A549 treated with AZD9567 at 1 μM for 4 hours (cell line): ENCODE results near the gene MVD. TPM values are rescaled to one million over a fixed set of nuclear protein-coding genes. Genes with fewer than 3 reads are reported as not detected.

Experiments
- total RNA-seq: library from RNA; stranded (reverse); fragments of 200-300 nt; extraction: Qiagen RNA extraction; gene quantifications from 5 replicates; pipeline ENCODE4 v1.2.3, GENCODE V29; 2022; ENCODE audit not compliant: insufficient read depth

MVD gene, protein sequence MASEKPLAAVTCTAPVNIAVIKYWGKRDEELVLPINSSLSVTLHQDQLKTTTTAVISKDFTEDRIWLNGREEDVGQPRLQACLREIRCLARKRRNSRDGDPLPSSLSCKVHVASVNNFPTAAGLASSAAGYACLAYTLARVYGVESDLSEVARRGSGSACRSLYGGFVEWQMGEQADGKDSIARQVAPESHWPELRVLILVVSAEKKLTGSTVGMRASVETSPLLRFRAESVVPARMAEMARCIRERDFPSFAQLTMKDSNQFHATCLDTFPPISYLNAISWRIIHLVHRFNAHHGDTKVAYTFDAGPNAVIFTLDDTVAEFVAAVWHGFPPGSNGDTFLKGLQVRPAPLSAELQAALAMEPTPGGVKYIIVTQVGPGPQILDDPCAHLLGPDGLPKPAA
- total RNA-seq, result 17.0 to 26.1 TPM (median 25.4 TPM) in 5 replicates

DNA sequence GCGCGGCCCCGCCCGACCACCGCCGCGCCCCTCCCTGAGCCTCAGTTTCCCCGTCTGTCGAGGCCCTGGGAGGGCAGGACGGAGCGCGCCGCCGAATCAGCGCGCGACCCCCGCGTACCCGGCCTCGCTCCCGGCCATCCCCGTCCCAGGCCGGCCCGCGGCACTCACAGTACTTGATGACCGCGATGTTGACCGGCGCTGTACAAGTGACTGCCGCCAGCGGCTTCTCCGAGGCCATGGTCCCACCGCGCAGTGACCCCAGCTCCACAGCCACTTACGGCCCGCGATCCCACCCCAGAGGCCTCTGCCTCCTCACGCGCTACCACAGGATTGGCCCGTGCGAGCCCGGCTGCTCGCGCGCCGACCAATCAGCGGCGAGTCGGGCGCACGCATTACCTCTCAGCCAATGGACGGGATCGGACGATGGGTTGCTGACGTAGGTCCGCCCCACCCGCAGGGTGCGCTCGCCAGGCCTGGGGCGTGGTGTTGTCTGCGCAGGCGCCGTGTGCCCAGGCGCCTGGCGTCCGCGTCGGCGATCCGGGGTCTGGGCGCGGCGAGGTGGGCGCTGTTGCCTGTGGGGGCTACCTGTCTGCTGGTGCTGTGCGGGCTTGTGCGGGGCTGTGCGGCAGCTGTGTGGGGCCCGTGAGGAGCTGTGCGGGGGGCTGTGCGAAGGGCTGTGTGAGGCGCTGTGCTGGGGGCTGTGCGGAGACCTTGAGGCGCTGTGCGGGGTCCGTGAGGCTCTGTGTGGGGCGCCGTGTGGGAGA lies at the start of gene MVD:
MVD (minus strand) TSS at position 249 of the 764 bp plus-strand sequence; CDS start at position 238, 11 bp downstream.

DNA sequence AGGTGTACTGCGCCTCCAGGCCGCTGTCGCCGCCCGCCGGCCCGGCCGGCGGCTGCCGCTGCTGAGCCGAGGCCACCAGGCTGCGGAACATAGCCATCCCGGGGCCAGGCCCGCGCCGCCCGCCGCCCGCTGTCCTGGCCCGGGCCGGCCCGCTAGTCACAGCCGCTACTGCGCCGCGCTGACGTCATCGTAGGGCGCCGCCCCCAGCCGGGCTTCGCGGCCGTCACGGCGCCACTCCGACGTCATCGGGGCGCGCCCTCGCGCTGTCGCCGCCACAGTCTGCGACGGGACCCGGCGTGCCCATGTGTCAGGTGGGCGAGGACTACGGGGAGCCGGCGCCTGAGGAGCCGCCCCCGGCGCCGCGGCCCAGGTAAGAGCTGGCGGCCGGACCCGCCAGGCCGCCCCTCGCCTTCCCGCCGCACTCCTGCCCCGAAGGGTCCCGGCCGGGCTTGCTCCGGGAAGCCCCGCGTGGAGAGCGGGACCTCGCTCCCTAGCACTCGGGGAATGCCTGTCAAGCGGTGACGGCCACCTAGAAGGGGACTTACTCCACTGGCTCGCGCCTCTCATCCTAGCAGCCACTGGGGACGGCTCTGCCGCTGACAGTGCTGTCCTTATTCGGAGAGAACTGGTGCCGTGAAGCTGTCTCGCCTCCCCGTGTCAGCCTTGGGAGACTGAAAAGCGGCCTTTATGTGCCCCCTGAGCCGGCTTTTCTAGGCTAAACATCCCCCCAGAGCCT lies 43.5 kb upstream of the MVD start, which contains the start of the genes CTU2 and RNF166:
CTU2 (plus strand) TSS at position 275 of the 736 bp plus-strand sequence; CDS start at position 303, 28 bp downstream.
RNF166 (minus strand) TSS at position 180 of the 736 bp plus-strand sequence; CDS start at position 97, 83 bp downstream.

DNA sequence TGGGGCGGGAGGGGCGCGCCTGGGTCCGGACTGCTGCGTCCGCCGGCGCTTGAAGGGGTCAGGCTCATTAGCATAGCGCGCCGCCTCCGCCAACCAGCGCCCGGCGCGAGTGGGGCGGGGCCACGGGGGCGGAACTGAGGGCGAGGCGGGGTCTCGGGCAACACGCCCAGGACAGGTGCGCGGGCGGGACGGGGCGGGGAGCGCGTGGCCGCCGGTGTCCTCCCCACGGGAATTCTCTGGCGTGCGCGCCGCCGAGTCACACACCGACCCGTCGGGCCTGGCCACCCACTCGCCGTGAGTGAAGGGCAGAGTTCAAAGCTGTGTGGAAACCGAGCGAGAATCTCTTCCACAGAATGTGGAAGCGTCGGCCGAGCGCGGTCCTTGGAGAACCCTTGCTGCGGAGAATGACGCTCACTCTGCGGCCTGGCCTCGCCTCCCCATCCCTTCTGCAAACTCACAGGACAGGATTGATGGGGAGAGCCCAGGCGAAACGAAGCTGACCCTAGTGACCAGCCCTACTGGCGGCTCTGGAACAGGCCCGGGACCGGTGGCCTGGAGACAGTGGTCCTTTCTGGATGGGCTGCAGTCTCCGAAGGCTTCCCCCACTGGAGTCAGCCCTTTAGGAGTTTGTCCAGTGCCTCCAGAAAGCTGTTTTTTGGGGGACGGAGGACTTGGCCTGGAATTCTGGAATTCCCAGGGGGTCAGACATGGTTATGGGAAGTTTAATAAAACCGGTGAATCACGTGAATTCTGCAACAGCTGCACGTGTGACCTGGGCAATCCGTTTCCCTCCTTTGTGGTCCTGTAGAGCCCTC lies 23.8 kb upstream of the MVD start, which contains the start of gene SNAI3:
SNAI3 (minus strand) TSS at position 69 of the 815 bp plus-strand sequence. CDS start 101 bp downstream, outside the sequence.

DNA sequence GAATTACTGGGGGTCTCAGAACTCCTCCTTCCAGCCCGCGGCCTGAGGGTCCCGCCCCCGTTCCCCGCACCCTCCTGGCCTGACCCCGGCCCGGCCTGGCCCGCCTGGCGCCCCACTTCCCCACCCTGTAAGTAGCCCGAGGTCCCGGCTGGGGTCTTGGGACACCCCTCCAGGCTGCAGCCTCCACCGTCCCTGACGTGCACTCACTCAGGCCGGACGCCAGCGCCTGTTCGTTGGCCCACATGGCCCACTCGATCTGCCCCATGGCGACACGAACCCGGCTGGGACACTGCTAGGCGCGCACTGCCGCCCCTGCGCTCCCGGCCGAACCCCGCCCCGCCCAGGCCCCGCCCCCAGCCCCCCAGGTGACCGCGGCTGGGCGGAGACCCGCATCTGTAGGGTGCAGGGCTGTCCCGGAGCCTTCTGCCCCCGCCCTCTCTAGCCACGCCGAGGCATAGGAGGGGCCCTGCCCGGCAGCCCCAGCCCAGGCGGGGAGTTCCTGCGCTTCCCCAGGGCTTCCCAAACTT lies 12.1 kb downstream of the MVD start, which contains the start of gene CYBA:
CYBA (minus strand) TSS at position 305 of the 527 bp plus-strand sequence; CDS start at position 265, 40 bp downstream.

DNA sequence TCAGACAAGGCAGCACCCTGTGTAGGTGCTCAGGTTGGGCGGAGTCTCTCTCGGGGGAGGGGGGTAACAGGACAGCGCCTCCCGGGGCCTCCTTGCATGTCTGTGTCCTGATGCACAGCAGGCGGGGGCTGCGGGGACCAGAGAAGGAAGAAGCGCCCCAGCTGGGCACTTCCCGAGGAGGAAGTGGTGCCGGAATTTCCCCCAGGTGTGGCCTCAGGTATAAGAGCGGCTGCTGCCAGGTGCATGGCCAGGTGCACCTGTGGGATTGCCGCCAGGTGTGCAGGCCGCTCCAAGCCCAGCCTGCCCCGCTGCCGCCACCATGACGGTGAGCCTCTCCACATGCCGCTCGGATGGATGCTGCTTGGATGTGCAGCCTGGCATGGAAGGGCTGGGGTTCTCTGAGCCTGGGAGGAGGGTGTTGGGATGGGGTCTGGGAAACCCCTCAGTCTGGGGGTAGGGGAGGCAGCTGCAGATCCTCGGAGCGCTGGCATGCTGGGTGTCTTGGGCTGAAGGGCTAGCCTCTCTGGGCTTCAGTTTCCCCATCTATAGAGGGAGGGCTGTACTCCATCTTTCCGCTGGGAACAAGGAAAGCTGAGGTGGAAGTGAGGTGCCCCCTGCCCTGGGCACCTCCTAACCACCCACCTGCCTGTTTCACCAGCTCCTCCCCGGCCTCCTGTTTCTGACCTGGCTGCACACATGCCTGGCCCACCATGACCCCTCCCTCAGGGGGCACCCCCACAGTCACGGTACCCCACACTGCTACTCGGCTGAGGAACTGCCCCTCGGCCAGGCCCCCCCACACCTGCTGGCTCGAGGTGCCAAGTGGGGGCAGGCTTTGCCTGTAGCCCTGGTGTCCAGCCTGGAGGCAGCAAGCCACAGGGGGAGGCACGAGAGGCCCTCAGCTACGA lies 24.3 kb downstream of the MVD start, which contains the start of gene IL17C:
IL17C (plus strand) TSS at position 250 of the 908 bp plus-strand sequence; CDS start at position 320, 70 bp downstream.

Other genes starting within 250 kb of the MVD start
- gene ZFPM1, start 209.8 kb downstream of the MVD start, total RNA-seq, result 3.4 to 7.8 TPM (median 6.9 TPM) in 5 replicates
- 48.4 to 53.9 TPM (median 50.4 TPM) in 5 replicates for gene ZC3H18, start 92.7 kb downstream of the MVD start, total RNA-seq
- not detected in 5 replicates for gene IL17C, start 24.5 kb downstream of the MVD start, total RNA-seq
- 279 to 313 TPM (median 293 TPM) in 5 replicates for gene CYBA, start 12.0 kb downstream of the MVD start, total RNA-seq
- 0.08 to 0.21 TPM (median 0.17 TPM) in 4 of 5 replicates, not detected in the other for gene SNAI3, start 23.4 kb upstream of the MVD start, total RNA-seq
- 12.2 to 22.0 TPM (median 20.8 TPM) in 5 replicates for gene RNF166, start 43.3 kb upstream of the MVD start, total RNA-seq
- gene CTU2, start 43.4 kb upstream of the MVD start, total RNA-seq, result 22.4 to 38.0 TPM (median 35.2 TPM) in 5 replicates
- gene PIEZO1, start 122.1 kb upstream of the MVD start, total RNA-seq, result 132 to 160 TPM (median 150 TPM) in 5 replicates
- gene CDT1, start 140.7 kb upstream of the MVD start, total RNA-seq, result 16.9 to 35.3 TPM (median 33.5 TPM) in 5 replicates
- 276 to 422 TPM (median 404 TPM) in 5 replicates for gene APRT, start 148.8 kb upstream of the MVD start, total RNA-seq
- 46.7 to 48.7 TPM (median 48.3 TPM) in 5 replicates for gene GALNS, start 193.9 kb upstream of the MVD start, total RNA-seq
- gene TRAPPC2L, start 194.0 kb upstream of the MVD start, total RNA-seq, result 96.4 to 120 TPM (median 104 TPM) in 5 replicates
- not detected in 5 replicates for gene PABPN1L, start 203.6 kb upstream of the MVD start, total RNA-seq